ENCODE results near the gene RHOH. TPM values are rescaled to one million over a fixed set of nuclear protein-coding genes. Genes with fewer than 3 reads are reported as not detected.

The RHOH gene
- total RNA-seq, 4 donors from 2014 or later = 1.8 to 5.8 (median 4.6) TPM

- TF ChIP-seq CTCF (IDR thresholded peaks at IDR 0.05) = no peak
- no peak for DNase-seq (ENCODE audit: low spot score)
- ATAC-seq (ENCODE audit: low FRiP score) = no peak
Measured at GRCh38 chr4:40224432-40224831, 27.6 kb downstream of the RHOH start.

- no peak for ATAC-seq (ENCODE audit: low FRiP score)
- no peak for TF ChIP-seq CTCF (IDR thresholded peaks at IDR 0.05)
Measured at GRCh38 chr4:40225497-40225896, 28.7 kb downstream of the RHOH start.

GRCh38 chr4:40227284-40227683 is 30.5 kb downstream of the RHOH start:
- no peak for TF ChIP-seq CTCF (IDR thresholded peaks at IDR 0.05)
- ATAC-seq (ENCODE audit: low FRiP score) = no peak
- DNase-seq (ENCODE audit: low spot score) = no peak

More at GRCh38 chr4:40225497-40225896, 28.7 kb downstream of the RHOH start:
- DNase-seq (ENCODE audit: low spot score) = no peak

DNA sequence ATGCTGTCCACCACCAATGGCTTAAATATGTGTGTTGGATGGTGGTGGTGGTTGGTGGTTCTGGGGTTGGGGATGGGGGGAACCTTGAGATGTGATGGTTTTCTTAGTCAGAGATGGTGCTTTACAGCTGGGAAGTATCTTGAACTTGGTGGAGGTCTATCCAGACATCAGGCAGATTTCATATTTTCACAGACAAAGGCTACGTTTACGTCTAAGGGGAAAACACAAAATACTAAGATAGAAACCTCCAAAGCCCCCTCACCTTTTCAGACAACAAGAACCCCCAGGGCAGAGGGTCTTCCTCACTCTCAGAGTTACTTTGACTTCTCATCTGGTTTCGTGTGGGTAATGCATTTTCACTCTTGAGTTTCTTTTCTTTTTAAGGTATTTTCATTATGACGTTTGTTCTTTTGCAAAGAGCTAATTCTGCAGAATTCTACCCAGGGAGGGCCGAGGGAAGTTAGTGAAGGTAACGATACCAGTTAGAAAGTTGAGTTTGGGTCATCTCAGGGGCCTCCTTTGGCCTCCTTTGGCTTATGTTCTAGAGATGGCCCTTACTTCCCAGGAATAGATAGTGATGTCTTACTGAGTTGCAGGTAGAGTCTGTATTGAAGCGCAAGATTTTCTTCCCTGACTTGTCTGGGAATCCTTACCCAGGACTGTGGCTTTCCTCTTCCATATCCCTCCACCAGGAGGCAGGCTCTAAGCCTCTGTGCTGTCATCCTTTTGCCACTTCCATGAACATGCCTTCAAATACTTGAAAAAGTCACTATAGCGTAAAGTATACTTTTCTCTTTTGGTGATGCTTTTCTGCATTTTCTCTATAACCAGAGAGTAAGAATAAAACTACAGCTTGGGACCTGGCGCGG is 31.9 kb downstream of the RHOH start:
- DNase-seq (ENCODE audit: low spot score) = no peak
- ATAC-seq (ENCODE audit: low FRiP score) = no peak
- no peak for TF ChIP-seq CTCF (IDR thresholded peaks at IDR 0.05)

- no peak for TF ChIP-seq CTCF (IDR thresholded peaks at IDR 0.05)
- ATAC-seq (ENCODE audit: low FRiP score) = no peak
- DNase-seq (ENCODE audit: low spot score) = no peak
Measured at GRCh38 chr4:40231316-40231863, 34.6 kb downstream of the RHOH start.

- DNase-seq (ENCODE audit: low spot score) (no peak), ATAC-seq (ENCODE audit: low FRiP score) (no peak)
- TF ChIP-seq CTCF (IDR thresholded peaks at IDR 0.05) = no peak
Measured at GRCh38 chr4:40232610-40233009, 35.8 kb downstream of the RHOH start.

GRCh38 chr4:40233227-40233626 is 36.4 kb downstream of the RHOH start:
- TF ChIP-seq CTCF (IDR thresholded peaks at IDR 0.05) = no peak
- no peak for DNase-seq (ENCODE audit: low spot score)
- no peak for ATAC-seq (ENCODE audit: low FRiP score)

Data from omental fat pad (tissue), 4 donors.